Brain pericyte (primary cell): Measurements from ENCODE around the gene DAPK1.

Experiments used
- DNase-seq: peaks from one replicate; pipeline ENCODE4 v3.0.0-alpha.2; 2012; ENCODE audit warnings: low read depth, low spot score

The DAPK1 gene

GRCh38 chr9:87683751-87684626 is 186.3 kb downstream of the DAPK1 start:
- DNase-seq: no peak

GRCh38 chr9:87684627-87685219 is 187.1 kb downstream of the DAPK1 start:
- no peak for DNase-seq

GRCh38 chr9:87685441-87685840 is 187.8 kb downstream of the DAPK1 start:
- no peak for DNase-seq

GRCh38 chr9:87685871-87686519 is 188.3 kb downstream of the DAPK1 start:
- DNase-seq: no peak

GRCh38 chr9:87686520-87687090 is 188.9 kb downstream of the DAPK1 start:
- no peak for DNase-seq

- DNase-seq: no peak
Observed at GRCh38 chr9:87687207-87687606, 189.5 kb downstream of the DAPK1 start.

GRCh38 chr9:87694236-87694755 is 196.6 kb downstream of the DAPK1 start:
- DNase-seq: no peak

- no peak for DNase-seq
Observed at GRCh38 chr9:87695523-87695922, 197.9 kb downstream of the DAPK1 start.

- DNase-seq: no peak
Observed at GRCh38 chr9:87696641-87697040, 199.0 kb downstream of the DAPK1 start.

GRCh38 chr9:87698069-87698809 is 200.6 kb downstream of the DAPK1 start:
- DNase-seq: no peak

- no peak for DNase-seq
Observed at GRCh38 chr9:87699835-87700234, 202.2 kb downstream of the DAPK1 start.

- no peak for DNase-seq
Observed at GRCh38 chr9:87701491-87701890, 203.8 kb downstream of the DAPK1 start.

- DNase-seq: no peak
Observed at GRCh38 chr9:87701931-87702421, 204.3 kb downstream of the DAPK1 start.

GRCh38 chr9:87702921-87703320 is 205.3 kb downstream of the DAPK1 start:
- DNase-seq: no peak

- DNase-seq: no peak
Observed at GRCh38 chr9:87703636-87704276, 206.1 kb downstream of the DAPK1 start.

GRCh38 chr9:87704342-87704741 is 206.7 kb downstream of the DAPK1 start:
- DNase-seq: no peak

GRCh38 chr9:87706066-87706739 is 208.5 kb downstream of the DAPK1 start:
- no peak for DNase-seq

- no peak for DNase-seq
Observed at GRCh38 chr9:87707805-87708506, 210.3 kb downstream of the DAPK1 start.

- no peak for DNase-seq
Observed at GRCh38 chr9:87708546-87708945, 210.9 kb downstream of the DAPK1 start.
